GM13977 (cell line): ENCODE data around the gene MED15.
"Not testable (repeated sequence)": the region's sequence is repeated elsewhere in the genome, so short reads cannot be mapped to it uniquely, and the experiment has no call there.

Source experiments
- DNase-seq: peaks from one replicate; pipeline ENCODE4 v3.0.0; 2012; ENCODE audit warnings: low spot score
- in situ Hi-C: fragments of 300-500 bp; cut with MboI; formaldehyde crosslinking; loops from one replicate; pipeline ENCODE4 v1.12.0; 2022; ENCODE audit warnings: low sequenced_read_pairs, low pct_unique_long_range_greater_than_20kb, mixed read lengths, inconsistent platforms; ENCODE audit not compliant: unreplicated experiment
- TF ChIP-seq, protein P1 (sequence below): IDR thresholded peaks from 2 replicates; pipeline ENCODE4 v1.5.1; 2012; ENCODE audit warnings: mild to moderate bottlenecking, control low read depth; ENCODE audit not compliant: insufficient read depth; ENCODE audit errors: extremely low read depth, missing control alignments

The MED15 gene

DNA sequence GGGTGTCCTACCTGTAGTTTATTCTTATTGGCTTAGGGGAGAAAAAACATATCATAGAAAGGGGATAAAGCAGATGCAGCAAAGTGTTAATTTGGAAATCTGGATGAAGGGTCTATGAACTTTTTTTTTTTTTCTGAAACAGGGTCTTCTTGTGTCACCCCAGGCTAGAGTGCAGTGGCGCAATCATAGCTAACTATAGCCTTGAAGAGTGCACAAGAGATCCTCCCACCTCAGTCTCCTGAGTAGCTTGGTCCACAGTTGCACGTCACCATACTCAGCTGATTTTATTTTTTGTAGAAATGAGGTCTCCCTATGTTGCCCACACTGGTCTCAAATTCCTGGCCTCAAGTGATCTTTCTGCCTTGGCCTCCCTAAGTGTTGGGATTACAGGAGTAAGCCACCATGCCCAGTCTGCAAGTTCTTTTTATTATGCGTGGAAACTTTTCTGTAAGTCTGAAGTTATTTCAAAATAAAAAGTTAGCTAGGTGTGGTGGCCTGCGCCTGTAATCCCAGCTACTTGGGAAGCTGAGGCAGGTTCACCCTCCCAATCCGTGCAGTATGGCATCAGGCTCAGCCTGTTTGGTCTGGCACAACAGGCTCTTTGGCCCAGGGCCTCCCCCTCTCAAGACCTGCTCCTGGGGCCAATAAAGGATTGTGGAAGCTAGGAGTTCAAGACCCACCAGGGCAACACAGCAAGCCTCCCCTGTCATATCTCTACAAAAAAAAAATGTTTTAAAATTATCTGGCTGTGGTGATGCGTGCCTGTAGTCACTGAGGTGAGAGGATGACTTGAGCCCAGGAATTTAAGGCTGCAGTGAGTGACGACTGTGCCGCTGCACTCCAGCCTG, 111.9 kb downstream of the MED15 start:
- TF ChIP-seq, protein P1, sequence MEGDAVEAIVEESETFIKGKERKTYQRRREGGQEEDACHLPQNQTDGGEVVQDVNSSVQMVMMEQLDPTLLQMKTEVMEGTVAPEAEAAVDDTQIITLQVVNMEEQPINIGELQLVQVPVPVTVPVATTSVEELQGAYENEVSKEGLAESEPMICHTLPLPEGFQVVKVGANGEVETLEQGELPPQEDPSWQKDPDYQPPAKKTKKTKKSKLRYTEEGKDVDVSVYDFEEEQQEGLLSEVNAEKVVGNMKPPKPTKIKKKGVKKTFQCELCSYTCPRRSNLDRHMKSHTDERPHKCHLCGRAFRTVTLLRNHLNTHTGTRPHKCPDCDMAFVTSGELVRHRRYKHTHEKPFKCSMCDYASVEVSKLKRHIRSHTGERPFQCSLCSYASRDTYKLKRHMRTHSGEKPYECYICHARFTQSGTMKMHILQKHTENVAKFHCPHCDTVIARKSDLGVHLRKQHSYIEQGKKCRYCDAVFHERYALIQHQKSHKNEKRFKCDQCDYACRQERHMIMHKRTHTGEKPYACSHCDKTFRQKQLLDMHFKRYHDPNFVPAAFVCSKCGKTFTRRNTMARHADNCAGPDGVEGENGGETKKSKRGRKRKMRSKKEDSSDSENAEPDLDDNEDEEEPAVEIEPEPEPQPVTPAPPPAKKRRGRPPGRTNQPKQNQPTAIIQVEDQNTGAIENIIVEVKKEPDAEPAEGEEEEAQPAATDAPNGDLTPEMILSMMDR = no peak
- no peak for DNase-seq
- in situ Hi-C loops = no loop called here

DNA sequence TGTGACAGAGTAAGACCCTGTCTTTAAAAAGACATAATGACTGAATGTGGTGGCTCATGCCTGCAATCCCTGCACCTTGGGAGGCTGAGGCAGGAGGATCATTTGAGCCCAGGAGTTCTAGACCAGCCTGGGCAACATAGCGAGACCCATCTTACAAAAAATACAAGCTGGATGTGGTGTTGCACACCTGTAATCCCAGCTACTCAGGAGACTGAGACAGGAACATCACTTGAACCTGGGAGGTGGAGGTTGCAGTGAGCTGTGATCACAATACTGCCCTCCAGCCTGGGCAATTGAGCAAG, 112.4 kb downstream of the MED15 start:
- DNase-seq, in situ Hi-C loops: not testable (repeated sequence)

DNA sequence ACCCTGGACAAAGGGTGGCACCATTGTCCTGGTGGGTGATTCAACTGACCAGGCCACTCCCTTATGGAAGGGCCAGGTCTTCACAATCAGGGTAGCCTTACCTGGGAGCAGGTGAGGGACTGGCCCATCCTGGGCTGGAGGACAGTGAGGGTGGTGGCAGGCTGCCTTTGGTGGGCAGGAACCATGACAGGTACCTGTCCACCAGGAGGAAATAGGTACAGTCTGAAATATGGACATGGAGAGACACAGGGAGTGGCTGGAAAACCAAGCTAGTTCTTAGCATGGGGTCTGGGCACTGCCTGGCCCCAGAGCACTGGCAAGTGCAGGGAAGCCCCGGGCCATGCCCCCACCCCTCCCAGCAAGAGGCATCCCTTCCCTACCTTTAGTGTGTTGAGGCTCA, 113.8 kb downstream of the MED15 start:
- DNase-seq = no peak
- in situ Hi-C loops = no loop called here
- TF ChIP-seq, protein P1 = no peak

DNA sequence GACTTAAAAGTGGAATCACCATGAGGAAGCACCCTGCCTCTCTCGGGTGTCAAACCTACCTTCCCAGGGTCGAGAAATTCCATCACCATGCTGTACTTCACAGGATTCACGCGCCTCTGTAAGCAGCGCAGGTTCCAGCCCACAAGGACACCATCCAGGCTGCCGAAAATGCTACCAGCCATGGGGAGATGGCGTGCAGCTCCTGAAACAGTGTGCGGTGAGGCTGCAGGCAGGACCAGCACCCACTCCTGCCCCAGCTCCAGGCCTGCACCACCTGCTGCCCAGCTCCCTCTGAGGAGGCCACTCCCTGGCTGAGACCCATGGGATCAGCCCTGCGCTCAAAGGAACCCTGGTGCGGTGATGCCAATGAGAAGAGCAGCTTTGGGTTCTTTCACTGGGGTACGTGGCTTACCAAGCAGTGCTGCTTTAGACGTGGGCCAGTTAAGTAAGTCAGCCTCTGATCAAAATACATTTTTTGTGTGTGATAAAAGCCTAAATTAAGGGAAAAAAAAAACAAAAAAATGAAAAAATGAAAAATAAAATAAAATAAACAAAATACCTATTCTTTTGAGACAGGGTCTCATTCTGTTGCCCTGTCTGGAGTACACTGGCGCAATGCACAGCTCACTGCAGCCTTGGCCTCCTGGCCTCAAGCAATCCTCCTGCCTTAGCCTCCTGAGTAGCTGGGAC, 115.4 kb downstream of the MED15 start:
- no peak for DNase-seq
- TF ChIP-seq, protein P1 = no peak
- in situ Hi-C loops = no loop called here

DNA sequence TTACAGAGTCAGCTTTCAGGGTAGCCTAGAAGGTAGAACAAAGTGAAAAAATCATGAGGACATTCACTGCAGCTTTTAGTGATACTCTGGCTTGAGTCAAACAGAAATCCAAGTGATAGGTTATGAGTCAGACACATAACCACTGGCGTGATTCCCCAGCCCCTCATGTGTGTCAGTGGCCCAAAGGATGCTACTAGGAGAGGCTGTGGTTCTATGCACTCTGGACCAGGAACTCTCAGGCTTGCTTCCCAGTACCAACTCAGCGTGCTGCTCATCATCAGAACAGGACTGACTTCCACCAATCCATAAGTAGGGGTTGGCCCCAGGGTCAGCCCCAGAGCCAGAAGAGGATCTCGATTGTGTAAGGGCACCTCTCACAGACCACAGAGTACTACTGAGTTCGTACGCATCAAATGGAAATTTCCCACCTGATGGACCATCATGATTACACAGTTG, 116.8 kb downstream of the MED15 start:
- TF ChIP-seq, protein P1 = no peak
- in situ Hi-C loops = no loop called here
- DNase-seq = peak; percentile 64

DNA sequence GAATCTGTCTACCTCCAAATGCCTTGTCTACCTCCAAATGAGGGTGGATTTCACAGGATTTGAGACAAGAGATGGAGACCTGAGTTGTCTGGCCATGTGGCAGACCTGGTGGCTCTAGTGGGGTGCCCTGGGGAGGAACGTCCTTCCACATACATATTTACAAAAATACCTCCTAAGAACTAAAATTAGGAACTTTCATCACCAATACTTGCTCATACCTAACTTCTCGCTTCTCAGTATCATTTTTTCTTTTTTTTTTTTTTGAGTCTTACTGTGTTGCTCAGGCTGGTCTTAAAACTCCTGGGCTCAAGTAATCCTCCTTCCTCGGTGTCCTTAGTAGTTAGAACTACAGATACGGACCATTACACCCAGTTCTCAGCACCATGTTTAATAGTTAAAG, 117.9 kb downstream of the MED15 start:
- in situ Hi-C loops = no loop called here
- TF ChIP-seq, protein P1 = no peak
- DNase-seq = peak; percentile 53

DNA sequence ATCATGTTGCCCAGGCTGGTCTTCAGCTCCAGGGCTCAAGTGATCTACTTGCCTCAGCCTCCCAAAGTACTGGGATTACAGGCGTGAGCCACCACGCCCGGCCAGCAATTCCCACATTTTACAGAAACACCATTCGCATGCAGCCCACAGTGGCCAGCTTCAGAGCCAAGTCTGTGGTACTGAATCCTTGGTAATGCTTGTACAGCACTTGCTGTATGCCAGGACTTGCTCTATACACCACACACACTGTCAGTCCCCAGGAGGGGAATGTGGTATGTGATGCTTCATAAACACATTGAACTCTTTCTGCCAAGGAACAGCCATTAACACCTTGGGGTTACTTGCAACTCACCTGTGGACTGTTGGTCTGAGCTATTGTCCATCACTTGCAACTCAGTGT, 119.4 kb downstream of the MED15 start:
- no peak for DNase-seq
- in situ Hi-C loops = no loop called here
- TF ChIP-seq, protein P1 = no peak
